Stimulated activated CD4-positive, alpha-beta T cell treated with anti-CD3 and anti-CD28 coated beads, Interleukin-2, amount 100 ng/mL, for 48 hours (primary cell): ENCODE measurements around the gene MYL10.
"Not testable (repeated sequence)": the region's sequence is repeated elsewhere in the genome, so short reads cannot be mapped to it uniquely, and the experiment has no call there.

ENCODE experiments used
- DNase-seq, 2 donors: peaks; one replicate each; pipeline ENCODE4 v3.0.0-alpha.2; 2020

The MYL10 gene

GRCh38 chr7:101617451-101618206 lies 11.5 kb downstream of the MYL10 start:
- DNase-seq: no peak

- DNase-seq: no peak
Observed at GRCh38 chr7:101615446-101615845, 13.7 kb downstream of the MYL10 start.

- DNase-seq: no peak
Observed at GRCh38 chr7:101614939-101615302, 14.2 kb downstream of the MYL10 start.

GRCh38 chr7:101614098-101614938 lies 14.8 kb downstream of the MYL10 start:
- no peak for DNase-seq

GRCh38 chr7:101612885-101613515 lies 16.1 kb downstream of the MYL10 start:
- no peak for DNase-seq

- no peak for DNase-seq
Observed at GRCh38 chr7:101608772-101609713, 20.1 kb downstream of the MYL10 start.

- DNase-seq: no peak
Observed at GRCh38 chr7:101606498-101606923, 22.6 kb downstream of the MYL10 start.

- no peak for DNase-seq
Observed at GRCh38 chr7:101605611-101606497, 23.2 kb downstream of the MYL10 start.

- not testable (repeated sequence) for DNase-seq
Observed at GRCh38 chr7:101604934-101605332, 24.2 kb downstream of the MYL10 start.

GRCh38 chr7:101604331-101604933 lies 24.7 kb downstream of the MYL10 start:
- no peak for DNase-seq

- DNase-seq: peak; percentile 71 to 82
Observed at GRCh38 chr7:101602484-101603241, 26.4 kb downstream of the MYL10 start.

- no peak for DNase-seq
Observed at GRCh38 chr7:101602082-101602481, 27.0 kb downstream of the MYL10 start.

GRCh38 chr7:101599787-101600186 lies 29.3 kb downstream of the MYL10 start:
- no peak for DNase-seq

GRCh38 chr7:101598986-101599771 lies 29.9 kb downstream of the MYL10 start:
- DNase-seq: no peak

GRCh38 chr7:101598422-101598985 lies 30.6 kb downstream of the MYL10 start:
- no peak for DNase-seq

- DNase-seq: no peak
Observed at GRCh38 chr7:101597941-101598340, 31.2 kb downstream of the MYL10 start.

GRCh38 chr7:101596898-101597297 lies 32.2 kb downstream of the MYL10 start:
- DNase-seq: no peak

- no peak for DNase-seq
Observed at GRCh38 chr7:101595766-101596537, 33.1 kb downstream of the MYL10 start.
